ENCODE measurements around the gene MTFR2. TPM values are rescaled to one million over a fixed set of nuclear protein-coding genes. Genes with fewer than 3 reads are reported as not detected.

Gene MTFR2
- total and polyA plus RNA-seq, 2 of the 13 experiments (the other 11 are each of a cell fraction or from before 2014, with no cell fraction given) = 6.7 to 10.7 TPM

GRCh38 chr6:136290410-136291010, 40.4 kb upstream of the MTFR2 start (continued):
- TF ChIP-seq ZBTB4 (CRISPR knock-in tag; IDR thresholded peaks at IDR 0.05; ENCODE audit: borderline replicate concordance) = 0 out of 2 replicates have a peak, but pooled peaks have one; percentile 52
- no peak for TF ChIP-seq ZNF556 (CRISPR knock-in tag; IDR thresholded peaks at IDR 0.05; ENCODE audit: borderline replicate concordance)
- no peak for TF ChIP-seq ATAD3A (CRISPR knock-in tag; IDR thresholded peaks at IDR 0.05)
- peak; percentile 95 for TF ChIP-seq ZNF224 (CRISPR knock-in tag; IDR thresholded peaks at IDR 0.05)
- no peak; the same call in 1 of the 2 replicates for TF ChIP-seq NFIC (IDR thresholded peaks at IDR 0.05; ENCODE audit: low read length)
- peak; percentile 67; the same call in 1 of the 2 replicates for TF ChIP-seq NKX3-1 (CRISPR knock-in tag; IDR thresholded peaks at IDR 0.05)
- TF ChIP-seq ZNF816 (CRISPR knock-in tag; IDR thresholded peaks at IDR 0.05; ENCODE audit: borderline replicate concordance) = 0 out of 2 replicates have a peak, but pooled peaks have one; percentile 7
- TF ChIP-seq ZNF329 (CRISPR knock-in tag; IDR thresholded peaks at IDR 0.05; ENCODE audit: low read depth) = peak; percentile 71; the same call in 1 of the 2 replicates
- peak; percentile 17; the same call in 1 of the 2 replicates for TF ChIP-seq ZSCAN12 (CRISPR knock-in tag; IDR thresholded peaks at IDR 0.05)
- no peak for TF ChIP-seq XRCC5 (optimal IDR thresholded peaks at IDR 0.05; ENCODE audit: low read length)
- TF ChIP-seq AKNA (CRISPR knock-in tag; IDR thresholded peaks at IDR 0.05; ENCODE audit: borderline replicate concordance) = 0 out of 2 replicates have a peak, but pooled peaks have one; percentile 19
- TF ChIP-seq POLR2AphosphoS5 (IDR thresholded peaks at IDR 0.05; ENCODE audit: low read depth, low read length) = peak; percentile 20; the same call in 1 of the 2 replicates
- TF ChIP-seq ZNF841 (CRISPR knock-in tag; IDR thresholded peaks at IDR 0.05; ENCODE audit: borderline replicate concordance) = peak; percentile 59; the same call in 1 of the 2 replicates
- no peak for TF ChIP-seq KDM1A (CRISPR knock-in tag; IDR thresholded peaks at IDR 0.05)
- TF ChIP-seq ZFP90 (CRISPR knock-in tag; IDR thresholded peaks at IDR 0.05; ENCODE audit: borderline replicate concordance) = peak; percentile 50; the same call in 1 of the 2 replicates
- TF ChIP-seq ZNF775 (CRISPR knock-in tag; IDR thresholded peaks at IDR 0.05; ENCODE audit: borderline replicate concordance) = 0 out of 2 replicates have a peak, but pooled peaks have one; percentile 50
- TF ChIP-seq ZNF607 (CRISPR knock-in tag; IDR thresholded peaks at IDR 0.05; ENCODE audit: borderline replicate concordance) = peak; percentile 62; the same call in 1 of the 2 replicates
- TF ChIP-seq ETS1 (CRISPR knock-in tag; IDR thresholded peaks at IDR 0.05) = peak; percentile 76; the same call in 1 of the 2 replicates
- 0 out of 2 replicates have a peak, but pooled peaks have one; percentile 9 for TF ChIP-seq ZNF709 (CRISPR knock-in tag; IDR thresholded peaks at IDR 0.05)
- no peak for TF ChIP-seq ZNF460 (CRISPR knock-in tag; IDR thresholded peaks at IDR 0.05; ENCODE audit: borderline replicate concordance)

Measured in HepG2 (cell line).